ENCODE measurements around the gene SRPRB.

Gene SRPRB, protein sequence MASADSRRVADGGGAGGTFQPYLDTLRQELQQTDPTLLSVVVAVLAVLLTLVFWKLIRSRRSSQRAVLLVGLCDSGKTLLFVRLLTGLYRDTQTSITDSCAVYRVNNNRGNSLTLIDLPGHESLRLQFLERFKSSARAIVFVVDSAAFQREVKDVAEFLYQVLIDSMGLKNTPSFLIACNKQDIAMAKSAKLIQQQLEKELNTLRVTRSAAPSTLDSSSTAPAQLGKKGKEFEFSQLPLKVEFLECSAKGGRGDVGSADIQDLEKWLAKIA
- long read RNA-seq, partial matches to known transcripts = 763 of 837 reads
- long read RNA-seq, other reads (novel, unspliced or antisense) = 72 of 837 reads

DNA sequence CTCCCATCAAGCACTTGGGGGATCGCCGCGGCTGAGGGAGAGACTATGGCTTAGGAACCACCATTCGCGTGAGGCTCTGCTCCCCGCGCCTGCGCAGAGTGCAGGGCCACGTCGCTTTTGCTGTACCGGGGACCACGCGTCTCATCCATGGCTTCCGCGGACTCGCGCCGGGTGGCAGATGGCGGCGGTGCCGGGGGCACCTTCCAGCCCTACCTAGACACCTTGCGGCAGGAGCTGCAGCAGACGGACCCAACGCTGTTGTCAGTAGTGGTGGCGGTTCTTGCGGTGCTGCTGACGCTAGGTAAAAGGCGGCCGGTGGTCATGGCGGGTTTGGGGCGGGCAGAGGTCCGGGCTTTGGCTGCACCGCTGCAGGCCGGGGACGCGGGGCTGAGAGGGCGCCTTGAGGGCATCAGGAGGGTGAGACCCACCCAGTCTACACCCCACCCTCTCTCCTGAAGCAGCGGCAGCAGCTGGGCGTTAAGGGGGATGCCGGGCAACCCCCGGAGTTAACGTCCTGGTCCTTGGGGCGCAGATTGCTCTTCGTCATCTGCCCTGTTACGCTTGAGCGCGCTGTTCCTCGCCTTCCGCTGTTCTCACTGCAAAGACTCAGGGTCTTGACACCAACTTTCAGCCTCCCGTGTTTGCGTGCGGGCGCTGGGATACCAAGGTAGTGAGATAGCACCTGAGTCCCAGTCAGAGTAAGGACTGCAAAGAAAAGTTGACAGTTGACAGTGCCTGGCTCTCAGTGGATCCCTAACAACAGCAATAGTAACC lies at the start of gene SRPRB:
TSS of gene SRPRB (plus strand) at position 114 of the 774 bp plus-strand sequence. CDS start at position 148, 34 bp downstream.
- TF ChIP-seq, protein P1, sequence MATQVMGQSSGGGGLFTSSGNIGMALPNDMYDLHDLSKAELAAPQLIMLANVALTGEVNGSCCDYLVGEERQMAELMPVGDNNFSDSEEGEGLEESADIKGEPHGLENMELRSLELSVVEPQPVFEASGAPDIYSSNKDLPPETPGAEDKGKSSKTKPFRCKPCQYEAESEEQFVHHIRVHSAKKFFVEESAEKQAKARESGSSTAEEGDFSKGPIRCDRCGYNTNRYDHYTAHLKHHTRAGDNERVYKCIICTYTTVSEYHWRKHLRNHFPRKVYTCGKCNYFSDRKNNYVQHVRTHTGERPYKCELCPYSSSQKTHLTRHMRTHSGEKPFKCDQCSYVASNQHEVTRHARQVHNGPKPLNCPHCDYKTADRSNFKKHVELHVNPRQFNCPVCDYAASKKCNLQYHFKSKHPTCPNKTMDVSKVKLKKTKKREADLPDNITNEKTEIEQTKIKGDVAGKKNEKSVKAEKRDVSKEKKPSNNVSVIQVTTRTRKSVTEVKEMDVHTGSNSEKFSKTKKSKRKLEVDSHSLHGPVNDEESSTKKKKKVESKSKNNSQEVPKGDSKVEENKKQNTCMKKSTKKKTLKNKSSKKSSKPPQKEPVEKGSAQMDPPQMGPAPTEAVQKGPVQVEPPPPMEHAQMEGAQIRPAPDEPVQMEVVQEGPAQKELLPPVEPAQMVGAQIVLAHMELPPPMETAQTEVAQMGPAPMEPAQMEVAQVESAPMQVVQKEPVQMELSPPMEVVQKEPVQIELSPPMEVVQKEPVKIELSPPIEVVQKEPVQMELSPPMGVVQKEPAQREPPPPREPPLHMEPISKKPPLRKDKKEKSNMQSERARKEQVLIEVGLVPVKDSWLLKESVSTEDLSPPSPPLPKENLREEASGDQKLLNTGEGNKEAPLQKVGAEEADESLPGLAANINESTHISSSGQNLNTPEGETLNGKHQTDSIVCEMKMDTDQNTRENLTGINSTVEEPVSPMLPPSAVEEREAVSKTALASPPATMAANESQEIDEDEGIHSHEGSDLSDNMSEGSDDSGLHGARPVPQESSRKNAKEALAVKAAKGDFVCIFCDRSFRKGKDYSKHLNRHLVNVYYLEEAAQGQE (IDR thresholded peaks at IDR 0.05; ENCODE audit: insufficient replicate concordance, low read depth) = peak; percentile 48
- TF ChIP-seq POLR2AphosphoS5 (IDR thresholded peaks at IDR 0.05; ENCODE audit: low read depth) (peak; percentile 91), SPI1 (IDR thresholded peaks at IDR 0.05; ENCODE audit: borderline replicate concordance, low read depth) (no peak), GABPA (IDR thresholded peaks at IDR 0.05; ENCODE audit: low read depth) (no peak)
- H3K27me3 ChIP-seq (ENCODE audit: insufficient read depth, poor library complexity, severe bottlenecking) = no peaks in the 10 kb centered on the region
- peak within 1 kb of the TSS; percentile 88 for H3K27ac ChIP-seq (replicated peaks)
- H3K4me3 ChIP-seq (replicated peaks; ENCODE audit: insufficient read depth, low read length) = peak within 1 kb of the TSS; percentile 96
- peak; percentile 86 to 96 for DNase-seq (ENCODE audit: low read depth in 1 of 2, low spot score in 1 of 2)

DNA sequence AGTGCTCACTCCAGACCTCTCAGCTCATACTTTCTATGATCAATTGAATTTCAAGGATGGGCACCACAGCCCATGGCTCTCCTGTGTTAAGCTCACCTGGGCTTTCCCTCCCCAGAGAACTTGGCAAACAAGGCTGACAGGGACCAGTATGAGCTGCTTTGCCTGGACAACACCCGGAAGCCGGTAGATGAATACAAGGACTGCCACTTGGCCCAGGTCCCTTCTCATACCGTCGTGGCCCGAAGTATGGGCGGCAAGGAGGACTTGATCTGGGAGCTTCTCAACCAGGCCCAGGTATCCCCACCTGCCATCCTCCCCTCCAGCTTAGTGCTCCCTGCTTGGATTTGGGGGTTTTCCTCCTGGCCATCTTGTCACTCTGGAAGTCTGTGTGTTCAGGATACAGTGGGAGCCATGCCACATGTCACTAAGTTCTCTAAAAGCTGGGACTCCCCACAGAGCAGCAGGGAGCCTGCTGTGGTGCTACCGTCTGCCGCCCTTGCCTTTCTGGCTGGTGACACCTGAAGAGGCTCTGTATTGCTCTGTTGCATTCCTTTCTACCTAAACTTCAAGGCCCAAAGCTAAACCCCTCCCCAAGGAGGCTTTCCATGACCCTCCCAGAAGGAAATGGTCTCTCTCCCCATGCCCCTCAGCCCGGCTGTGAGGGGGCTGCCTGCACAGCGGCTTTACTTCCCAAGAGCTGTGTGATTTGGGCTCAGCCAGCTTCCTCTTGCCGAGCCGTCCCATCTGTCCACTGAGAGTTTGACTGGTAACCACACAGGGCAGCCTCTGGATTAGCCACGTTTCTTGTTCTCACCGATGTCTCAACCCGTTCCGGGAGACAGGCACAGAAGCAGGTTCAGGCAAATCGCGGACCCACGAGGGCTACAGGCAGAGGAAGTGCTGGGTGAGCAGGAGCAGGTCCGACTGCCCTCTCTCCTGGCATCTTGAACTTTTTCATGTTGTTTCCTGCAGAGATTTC lies 48.6 kb upstream of the SRPRB start:
- Histone ChIP-seq H3K27ac (replicated peaks) (no peak overlapping the region), H3K27me3 (ENCODE audit: insufficient read depth, poor library complexity, severe bottlenecking) (no peaks in the 10 kb centered on the region), H3K4me3 (replicated peaks; ENCODE audit: insufficient read depth, low read length) (no peak overlapping the region)
- no peak for DNase-seq (ENCODE audit: low read depth in 1 of 2, low spot score in 1 of 2)
- TF ChIP-seq, protein P1 (IDR thresholded peaks at IDR 0.05; ENCODE audit: insufficient replicate concordance, low read depth) = no peak
- no peak for TF ChIP-seq SPI1 (IDR thresholded peaks at IDR 0.05; ENCODE audit: borderline replicate concordance, low read depth)
- TF ChIP-seq, protein P2, sequence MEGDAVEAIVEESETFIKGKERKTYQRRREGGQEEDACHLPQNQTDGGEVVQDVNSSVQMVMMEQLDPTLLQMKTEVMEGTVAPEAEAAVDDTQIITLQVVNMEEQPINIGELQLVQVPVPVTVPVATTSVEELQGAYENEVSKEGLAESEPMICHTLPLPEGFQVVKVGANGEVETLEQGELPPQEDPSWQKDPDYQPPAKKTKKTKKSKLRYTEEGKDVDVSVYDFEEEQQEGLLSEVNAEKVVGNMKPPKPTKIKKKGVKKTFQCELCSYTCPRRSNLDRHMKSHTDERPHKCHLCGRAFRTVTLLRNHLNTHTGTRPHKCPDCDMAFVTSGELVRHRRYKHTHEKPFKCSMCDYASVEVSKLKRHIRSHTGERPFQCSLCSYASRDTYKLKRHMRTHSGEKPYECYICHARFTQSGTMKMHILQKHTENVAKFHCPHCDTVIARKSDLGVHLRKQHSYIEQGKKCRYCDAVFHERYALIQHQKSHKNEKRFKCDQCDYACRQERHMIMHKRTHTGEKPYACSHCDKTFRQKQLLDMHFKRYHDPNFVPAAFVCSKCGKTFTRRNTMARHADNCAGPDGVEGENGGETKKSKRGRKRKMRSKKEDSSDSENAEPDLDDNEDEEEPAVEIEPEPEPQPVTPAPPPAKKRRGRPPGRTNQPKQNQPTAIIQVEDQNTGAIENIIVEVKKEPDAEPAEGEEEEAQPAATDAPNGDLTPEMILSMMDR (IDR thresholded peaks at IDR 0.05; ENCODE audit: insufficient read depth, low read length) = no peak
- TF ChIP-seq GABPA (IDR thresholded peaks at IDR 0.05; ENCODE audit: low read depth) = no peak
- no peak for TF ChIP-seq POLR2AphosphoS5 (IDR thresholded peaks at IDR 0.05; ENCODE audit: low read depth)

DNA sequence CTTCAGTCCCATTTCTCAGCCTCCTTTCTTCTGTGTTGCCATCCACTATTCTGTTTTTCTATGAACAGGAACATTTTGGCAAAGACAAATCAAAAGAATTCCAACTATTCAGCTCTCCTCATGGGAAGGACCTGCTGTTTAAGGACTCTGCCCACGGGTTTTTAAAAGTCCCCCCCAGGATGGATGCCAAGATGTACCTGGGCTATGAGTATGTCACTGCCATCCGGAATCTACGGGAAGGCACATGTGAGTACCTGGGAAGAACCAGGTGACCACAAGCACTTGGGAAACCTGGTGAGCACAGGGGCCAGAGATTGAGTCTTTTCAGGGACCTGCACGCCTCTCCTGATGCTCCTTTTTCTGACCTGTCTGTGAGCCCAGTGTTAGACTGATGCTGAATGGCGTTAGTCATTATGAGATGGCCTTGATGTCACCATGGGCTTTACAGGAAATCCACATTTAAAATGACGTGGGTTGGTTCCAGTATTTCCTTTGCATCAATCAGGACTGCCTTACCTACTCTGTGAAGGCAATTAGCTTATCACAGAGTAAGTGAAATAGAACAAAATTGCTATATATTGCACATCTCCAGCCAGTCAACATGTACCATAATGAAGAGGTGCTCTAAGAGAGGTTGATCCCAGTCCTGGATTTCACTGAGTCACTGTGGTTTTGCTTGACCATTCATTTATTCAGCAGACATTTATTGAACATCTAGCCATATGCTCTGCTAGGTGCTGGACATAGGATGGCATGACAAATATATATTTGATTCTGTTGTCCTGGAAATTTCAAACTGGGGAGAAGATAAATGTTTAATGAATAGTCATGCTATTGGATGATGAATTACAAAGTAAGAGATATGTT lies 47.7 kb upstream of the SRPRB start:
- TF ChIP-seq, protein P2 (IDR thresholded peaks at IDR 0.05; ENCODE audit: insufficient read depth, low read length) = no peak
- TF ChIP-seq, protein P1 (IDR thresholded peaks at IDR 0.05; ENCODE audit: insufficient replicate concordance, low read depth) = no peak
- no peak for TF ChIP-seq POLR2AphosphoS5 (IDR thresholded peaks at IDR 0.05; ENCODE audit: low read depth)
- no peak overlapping the region for H3K27ac ChIP-seq (replicated peaks)
- no peak overlapping the region for H3K4me3 ChIP-seq (replicated peaks; ENCODE audit: insufficient read depth, low read length)
- DNase-seq (ENCODE audit: low read depth in 1 of 2, low spot score in 1 of 2) = no peak
- H3K27me3 ChIP-seq (ENCODE audit: insufficient read depth, poor library complexity, severe bottlenecking) = no peaks in the 10 kb centered on the region

Data from HL-60 (cell line).